H9 (cell line): ENCODE data around the gene C1orf226. TPM values are rescaled to one million over a fixed set of nuclear protein-coding genes. Genes with fewer than 3 reads are reported as not detected.
"Not testable (repeated sequence)": the region's sequence is repeated elsewhere in the genome, so short reads cannot be mapped to it uniquely, and the experiment has no call there.

Source experiments
- DNase-seq: peaks from one replicate; pipeline ENCODE4 v3.0.0-alpha.2; 2017
- H2AFZ ChIP-seq: one replicate; pipeline ENCODE4 v1.6.1; 2013; ENCODE audit warnings: mild to moderate bottlenecking, low read length, control low read depth, moderate library complexity
- H2AK5ac ChIP-seq: 2 replicates; pipeline ENCODE4 v1.6.1; 2013; ENCODE audit warnings: low read length, control low read depth, mixed read lengths; ENCODE audit not compliant: insufficient read length
- H2BK120ac ChIP-seq: one replicate; pipeline ENCODE4 v1.6.1; 2013; ENCODE audit warnings: low read depth, mild to moderate bottlenecking, low read length, control low read depth, inconsistent platforms; ENCODE audit not compliant: poor library complexity, severe bottlenecking
- H2BK12ac ChIP-seq: 2 replicates; pipeline ENCODE4 v1.6.1; 2013; ENCODE audit warnings: low read length, control low read depth, mixed read lengths, low read depth; ENCODE audit not compliant: insufficient read length
- H2BK15ac ChIP-seq: 2 replicates; pipeline ENCODE4 v1.6.1; 2013; ENCODE audit warnings: low read depth, low read length, control low read depth
- H2BK20ac ChIP-seq: one replicate; pipeline ENCODE4 v1.6.1; 2013; ENCODE audit warnings: low read depth, mild to moderate bottlenecking, low read length, control low read depth, inconsistent platforms; ENCODE audit not compliant: poor library complexity, severe bottlenecking
- H2BK5ac ChIP-seq: 2 replicates; pipeline ENCODE4 v1.6.1; 2013; ENCODE audit warnings: low read length, control low read depth, mixed read lengths; ENCODE audit not compliant: insufficient read length
- H3K14ac ChIP-seq: 2 replicates; pipeline ENCODE4 v1.6.1; 2013; ENCODE audit warnings: low read length, control low read depth; ENCODE audit not compliant: insufficient read depth
- H3K18ac ChIP-seq: 2 replicates; pipeline ENCODE4 v1.6.1; 2013; ENCODE audit warnings: low read depth, mild to moderate bottlenecking, mixed read lengths, low read length, control low read depth; ENCODE audit not compliant: insufficient read length
- H3K23ac ChIP-seq: 2 replicates; pipeline ENCODE4 v1.6.1; 2013; ENCODE audit warnings: low read length, control low read depth, mixed read lengths, low read depth; ENCODE audit not compliant: insufficient read length
- H3K23me2 ChIP-seq: 2 replicates; pipeline ENCODE4 v1.6.1; 2013; ENCODE audit warnings: low read depth, mild to moderate bottlenecking, mixed read lengths, low read length, control low read depth; ENCODE audit not compliant: insufficient read length, poor library complexity, severe bottlenecking
- H3K27ac ChIP-seq: 2 replicates; pipeline ENCODE4 v1.5.1; 2013; ENCODE audit warnings: low read length, control low read depth, mixed read lengths, low read depth; ENCODE audit not compliant: insufficient read length
- H3K27me3 ChIP-seq: 2 replicates; pipeline ENCODE4 v1.6.1; 2013; ENCODE audit warnings: low read length, control low read depth, inconsistent platforms; ENCODE audit not compliant: insufficient read depth
- H3K4ac ChIP-seq: 2 replicates; pipeline ENCODE4 v1.6.1; 2013; ENCODE audit warnings: low read depth, mild to moderate bottlenecking, control low read depth, inconsistent platforms, low read length, moderate library complexity
- H3K4me1 ChIP-seq: 2 replicates; pipeline ENCODE4 v1.6.1; 2013; ENCODE audit warnings: low read length, control low read depth, inconsistent platforms; ENCODE audit not compliant: insufficient read depth
- H3K4me2 ChIP-seq: 2 replicates; pipeline ENCODE4 v1.6.1; 2013; ENCODE audit warnings: low read length, control low read depth, mixed read lengths; ENCODE audit not compliant: insufficient read length, insufficient read depth
- H3K56ac ChIP-seq: 2 replicates; pipeline ENCODE4 v1.6.1; 2013; ENCODE audit warnings: low read depth, mild to moderate bottlenecking, mixed read lengths, low read length, control low read depth; ENCODE audit not compliant: insufficient read length
- H3K79me1 ChIP-seq: 2 replicates; pipeline ENCODE4 v1.6.1; 2013; ENCODE audit warnings: low read depth, mild to moderate bottlenecking, moderate library complexity, low read length, control low read depth, inconsistent platforms; ENCODE audit not compliant: insufficient read depth, poor library complexity, severe bottlenecking
- H3K79me2 ChIP-seq: 2 replicates; pipeline ENCODE4 v1.6.1; 2013; ENCODE audit warnings: low read length, control low read depth, inconsistent platforms; ENCODE audit not compliant: insufficient read depth
- H3K9ac ChIP-seq: 2 replicates; pipeline ENCODE4 v1.6.1; 2013; ENCODE audit warnings: low read length, control low read depth, mixed read lengths; ENCODE audit not compliant: insufficient read length; ENCODE audit errors: extremely low read depth
- H3K9me3 ChIP-seq: one replicate; pipeline ENCODE4 v1.6.1; 2013; ENCODE audit warnings: low read depth, low read length, inconsistent platforms; ENCODE audit not compliant: control insufficient read depth
- H3T11ph ChIP-seq: one replicate; pipeline ENCODE4 v1.6.1; 2013; ENCODE audit warnings: mild to moderate bottlenecking, low read length, control low read depth, inconsistent platforms
- H4K20me1 ChIP-seq: one replicate; pipeline ENCODE4 v1.6.1; 2013; ENCODE audit not compliant: control insufficient read depth, insufficient read length, insufficient read depth
- H4K5ac ChIP-seq: 2 replicates; pipeline ENCODE4 v1.6.1; 2013; ENCODE audit warnings: low read depth, mild to moderate bottlenecking, mixed read lengths, low read length, control low read depth; ENCODE audit not compliant: insufficient read length
- H4K8ac ChIP-seq: replicated peaks from 2 replicates; pipeline ENCODE4 v1.6.1; 2013; ENCODE audit warnings: low read length, control low read depth, mixed read lengths, low read depth; ENCODE audit not compliant: insufficient read length
- H4K91ac ChIP-seq: 2 replicates; pipeline ENCODE4 v1.6.1; 2013; ENCODE audit warnings: low read depth, mild to moderate bottlenecking, moderate library complexity, mixed read lengths, low read length, control low read depth; ENCODE audit not compliant: insufficient read length
- H3K27ac Mint-ChIP-seq, 3 experiments: 2 replicates in 2 of 3; 3 replicates in 1 of 3; pipeline ENCODE4 v1.8.0; 2020 to 2021; ENCODE audit warnings: mixed read lengths in 3 of 3, mild to moderate bottlenecking in 1 of 3, moderate library complexity in 1 of 3
- H3K27me3 Mint-ChIP-seq: 2 replicates; pipeline ENCODE4 v1.8.0; 2021; ENCODE audit warnings: low read depth, mild to moderate bottlenecking, moderate library complexity, mixed read lengths
- H3K36me3 Mint-ChIP-seq, 3 experiments: 2 replicates in 2 of 3; 3 replicates in 1 of 3; pipeline ENCODE4 v1.8.0; 2020 to 2021; ENCODE audit warnings: low read depth in 3 of 3, mixed read lengths in 3 of 3; ENCODE audit not compliant: insufficient read depth in 1 of 3
- H3K4me1 Mint-ChIP-seq, 2 experiments: 2 replicates each; pipeline ENCODE4 v1.8.0; 2020; ENCODE audit warnings: mixed read lengths in 2 of 2
- H3K4me3 Mint-ChIP-seq, 2 experiments: 2 replicates in 1 of 2; 3 replicates in 1 of 2; pipeline ENCODE4 v1.8.0; 2020 to 2021; ENCODE audit warnings: mild to moderate bottlenecking in 2 of 2, mixed read lengths in 2 of 2, moderate library complexity in 1 of 2
- H3K9me3 Mint-ChIP-seq, 2 experiments: 2 replicates in 1 of 2; 3 replicates in 1 of 2; pipeline ENCODE4 v1.8.0; 2020; ENCODE audit warnings: mild to moderate bottlenecking in 2 of 2, mixed read lengths in 2 of 2, moderate library complexity in 1 of 2
- WGBS: extraction: QIAGEN DNeasy Blood & Tissue Kit; methylation state at CpG from one replicate; pipeline ENCODE4 v1.1.7; 2013; ENCODE audit warnings: missing lambda C conversion rate, low lambda C conversion rate, mixed read lengths; ENCODE audit not compliant: insufficient read length; ENCODE audit errors: extremely low coverage; 5-methylcytosine and 5-hydroxymethylcytosine counted together
- total RNA-seq: library from RNA; stranded (reverse); gene quantifications from 2 replicates; pipeline ENCODE4 v1.2.1, GENCODE V29; 2021

C1orf226 gene
- total RNA-seq, 1 experiment from 2014 or later: 11.5 TPM

DNA sequence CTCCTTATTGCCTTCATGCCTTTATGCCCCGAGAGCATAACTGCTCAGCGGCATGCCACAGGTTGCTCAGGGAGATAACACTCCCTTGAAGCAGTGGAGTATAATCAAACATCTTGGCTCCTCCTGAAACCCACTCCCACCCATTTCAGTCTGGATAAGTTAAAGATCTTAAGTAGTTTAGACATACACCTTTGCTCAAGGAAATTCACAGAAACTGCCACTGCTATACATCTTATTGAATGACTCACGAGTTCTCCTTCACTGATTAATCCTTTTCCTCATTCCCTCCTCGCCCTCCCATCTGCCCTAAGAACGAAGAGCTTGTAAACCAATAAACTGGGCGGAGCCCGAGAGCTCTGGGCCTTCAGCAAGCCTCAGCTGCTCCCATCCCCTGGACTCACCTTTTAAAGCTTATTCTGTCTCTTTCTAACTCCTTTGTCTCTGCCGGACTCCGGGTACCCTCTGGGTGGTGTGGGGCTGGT, 38.0 kb downstream of the C1orf226 start:
- H3K4me1 Mint-ChIP-seq, H4K20me1 ChIP-seq, H3K79me1 ChIP-seq, H3T11ph ChIP-seq, H3K9ac ChIP-seq, H3K27me3 ChIP-seq, H2AK5ac ChIP-seq, H3K27me3 Mint-ChIP-seq, H3K36me3 Mint-ChIP-seq, H2BK120ac ChIP-seq, H3K14ac ChIP-seq, H3K4ac ChIP-seq, H4K91ac ChIP-seq, H3K18ac ChIP-seq, H2BK12ac ChIP-seq, H4K8ac ChIP-seq, H3K27ac Mint-ChIP-seq, H2AFZ ChIP-seq, H3K23me2 ChIP-seq, H3K4me1 ChIP-seq, H3K9me3 ChIP-seq, H2BK5ac ChIP-seq, H3K4me3 Mint-ChIP-seq, H4K5ac ChIP-seq, H3K27ac ChIP-seq, H3K56ac ChIP-seq, H3K23ac ChIP-seq, DNase-seq, H2BK15ac ChIP-seq, H3K4me2 ChIP-seq, H3K79me2 ChIP-seq: not testable (repeated sequence)
- peaks cover 9 to 14% of the 10 kb centered on the region in 2 experiments; a peak in 4 of 5 replicates for H3K9me3 Mint-ChIP-seq
- WGBS: no CpG with 5 or more reads among the region's 9 CpGs
- H2BK20ac ChIP-seq: peak overlapping the region; percentile 6
